ENCODE results near the gene CALR3. TPM values are rescaled to one million over a fixed set of nuclear protein-coding genes. Genes with fewer than 3 reads are reported as not detected.

The CALR3 gene
- total RNA-seq, 3 donors from 2014 or later, result not detected

DNA sequence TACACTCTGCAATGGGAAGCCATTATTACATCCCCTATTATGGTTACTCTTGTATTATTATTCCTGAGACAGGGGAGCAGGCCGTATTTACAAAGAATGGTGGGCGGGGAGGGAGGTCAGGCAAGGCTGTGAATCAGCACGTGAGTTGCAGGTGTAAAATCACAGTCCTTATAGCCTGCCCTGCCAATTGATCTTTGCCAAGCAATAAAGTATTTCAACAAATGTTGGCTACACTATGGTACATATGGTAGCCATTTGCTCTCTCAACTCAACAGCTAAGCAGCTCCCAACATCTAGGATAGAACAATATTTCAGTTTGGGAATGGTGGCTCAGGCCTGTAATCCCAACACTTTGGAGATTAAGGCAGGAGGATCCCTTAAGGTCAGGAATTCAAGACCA lies 36.3 kb downstream of the CALR3 start:
- ATAC-seq (no peak), DNase-seq (no peak)
- no peaks in the 10 kb centered on the region for H3K9me3 ChIP-seq
- no peak overlapping the region for H3K4me3 ChIP-seq
- peaks cover 32% of the 10 kb centered on the region for H3K4me1 ChIP-seq (ENCODE audit: low read depth)
- H3K36me3 ChIP-seq (ENCODE audit: low read depth), result no peaks in the 10 kb centered on the region
- TF ChIP-seq, protein P1, sequence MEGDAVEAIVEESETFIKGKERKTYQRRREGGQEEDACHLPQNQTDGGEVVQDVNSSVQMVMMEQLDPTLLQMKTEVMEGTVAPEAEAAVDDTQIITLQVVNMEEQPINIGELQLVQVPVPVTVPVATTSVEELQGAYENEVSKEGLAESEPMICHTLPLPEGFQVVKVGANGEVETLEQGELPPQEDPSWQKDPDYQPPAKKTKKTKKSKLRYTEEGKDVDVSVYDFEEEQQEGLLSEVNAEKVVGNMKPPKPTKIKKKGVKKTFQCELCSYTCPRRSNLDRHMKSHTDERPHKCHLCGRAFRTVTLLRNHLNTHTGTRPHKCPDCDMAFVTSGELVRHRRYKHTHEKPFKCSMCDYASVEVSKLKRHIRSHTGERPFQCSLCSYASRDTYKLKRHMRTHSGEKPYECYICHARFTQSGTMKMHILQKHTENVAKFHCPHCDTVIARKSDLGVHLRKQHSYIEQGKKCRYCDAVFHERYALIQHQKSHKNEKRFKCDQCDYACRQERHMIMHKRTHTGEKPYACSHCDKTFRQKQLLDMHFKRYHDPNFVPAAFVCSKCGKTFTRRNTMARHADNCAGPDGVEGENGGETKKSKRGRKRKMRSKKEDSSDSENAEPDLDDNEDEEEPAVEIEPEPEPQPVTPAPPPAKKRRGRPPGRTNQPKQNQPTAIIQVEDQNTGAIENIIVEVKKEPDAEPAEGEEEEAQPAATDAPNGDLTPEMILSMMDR (IDR thresholded peaks at IDR 0.05), result no peak
- intact Hi-C loops (cut with DNase I, micrococcal nuclease), result no loop called here

DNA sequence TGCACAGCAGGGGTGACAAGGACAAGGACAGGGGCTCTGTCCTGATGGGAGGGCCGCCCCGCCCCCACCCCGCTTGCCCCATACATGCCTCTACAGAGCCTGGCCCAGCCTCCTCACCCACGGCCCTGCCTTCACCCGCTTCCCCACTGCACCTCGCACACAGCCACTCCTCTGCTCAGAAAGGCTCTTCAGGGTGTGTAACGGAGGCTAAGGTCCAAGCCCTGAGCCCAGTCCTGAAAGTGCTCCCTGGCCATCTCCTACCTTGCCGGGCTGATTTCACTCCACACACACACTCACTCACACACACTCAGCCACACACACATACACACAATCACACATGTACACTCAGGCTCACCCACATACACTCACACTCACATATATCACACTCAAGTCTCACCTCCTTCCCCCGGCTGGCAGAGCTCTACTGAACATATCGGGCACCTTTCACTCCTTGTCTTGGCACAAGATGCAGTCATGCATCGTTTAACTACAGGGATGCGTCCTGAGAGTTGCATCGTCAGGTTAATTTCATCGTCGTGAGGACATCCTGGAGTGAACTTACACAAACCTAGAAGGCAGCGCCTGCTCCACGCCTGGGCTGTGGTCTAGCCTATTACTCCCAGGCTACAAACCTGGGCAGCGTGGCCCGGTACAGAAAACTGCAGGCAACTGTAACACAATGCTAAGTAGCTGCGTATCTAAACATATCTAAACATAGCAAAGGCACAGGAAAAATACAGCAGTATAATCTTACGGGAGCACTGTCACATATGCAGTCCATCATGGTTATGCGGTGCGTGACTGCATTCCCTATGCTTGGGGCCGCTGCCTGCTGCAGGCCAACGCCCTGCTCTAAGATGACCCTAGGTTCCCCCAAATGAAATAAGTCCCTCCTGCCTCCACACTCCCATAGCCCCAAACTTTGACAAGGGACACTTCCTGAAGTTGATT lies 37.3 kb downstream of the CALR3 start:
- no peaks in the 10 kb centered on the region for H3K36me3 ChIP-seq (ENCODE audit: low read depth)
- TF ChIP-seq, protein P1 (IDR thresholded peaks at IDR 0.05), result no peak
- intact Hi-C loops (cut with DNase I, micrococcal nuclease), result no loop called here
- ATAC-seq, result peak; percentile 70
- H3K4me3 ChIP-seq, result no peak overlapping the region
- no peaks in the 10 kb centered on the region for H3K9me3 ChIP-seq
- DNase-seq, result no peak
- H3K4me1 ChIP-seq (ENCODE audit: low read depth), result peaks cover 29% of the 10 kb centered on the region

DNA sequence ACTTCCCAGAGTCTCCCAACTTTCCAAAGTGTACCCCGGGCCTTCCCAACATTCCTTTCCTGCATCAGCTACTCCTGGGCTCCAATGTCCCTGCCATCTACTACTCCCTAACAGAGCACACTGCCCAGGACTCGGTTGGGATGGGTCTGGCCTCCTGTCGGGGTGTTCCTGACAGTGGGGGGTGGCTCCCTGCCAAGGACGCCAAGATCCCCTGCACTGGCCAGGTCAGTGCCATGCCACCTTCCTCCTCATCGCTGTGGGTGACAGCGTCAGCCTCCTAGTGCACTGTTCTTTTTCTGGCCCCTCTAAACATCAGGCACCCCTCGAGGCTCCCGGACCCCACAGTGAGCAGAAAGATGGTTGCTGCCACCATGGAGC lies 38.0 kb downstream of the CALR3 start:
- intact Hi-C loops (cut with DNase I, micrococcal nuclease), result no loop called here
- TF ChIP-seq, protein P1 (IDR thresholded peaks at IDR 0.05), result no peak
- Histone ChIP-seq H3K4me1 (ENCODE audit: low read depth) (peaks cover 26% of the 10 kb centered on the region), H3K9me3 (no peaks in the 10 kb centered on the region), H3K4me3 (no peak overlapping the region), H3K36me3 (ENCODE audit: low read depth) (no peaks in the 10 kb centered on the region)
- ATAC-seq, result no peak
- no peak for DNase-seq

DNA sequence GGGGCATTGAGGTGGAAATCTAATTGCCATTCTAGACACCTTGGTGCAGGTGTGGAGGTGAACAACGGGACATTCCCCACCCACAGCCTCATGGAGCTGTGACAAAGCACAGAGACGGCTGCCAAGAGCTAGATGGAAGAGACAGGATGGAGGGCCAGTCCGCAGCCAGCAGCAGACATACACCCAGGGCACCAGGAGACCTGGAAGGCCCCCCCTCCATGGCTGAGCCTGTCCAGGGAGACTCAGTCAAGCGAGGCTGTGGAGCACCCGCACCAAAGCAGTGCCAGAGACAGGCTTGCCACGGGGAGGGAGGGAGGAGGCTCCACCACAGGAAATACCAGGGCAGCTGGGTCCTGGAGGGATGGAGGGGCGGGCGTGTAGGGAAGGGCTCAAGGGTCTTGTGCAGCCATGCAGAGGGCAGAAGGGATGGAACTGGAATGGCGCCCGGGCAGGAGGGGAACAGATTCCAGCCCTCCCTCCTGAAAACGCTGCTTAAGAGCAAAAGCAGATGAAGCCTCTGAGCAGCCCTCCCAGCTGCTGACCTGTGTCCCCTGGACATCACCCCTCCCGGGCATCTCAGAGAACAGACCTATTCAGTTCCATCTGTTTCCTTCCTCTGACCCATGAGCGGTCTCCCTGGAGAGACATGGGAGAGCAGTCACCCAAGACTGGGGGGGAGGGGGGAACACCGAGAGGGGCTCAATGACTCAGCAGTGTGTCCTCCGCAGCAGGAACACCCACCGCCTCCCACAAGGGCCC lies 38.6 kb downstream of the CALR3 start:
- H3K4me1 ChIP-seq (ENCODE audit: low read depth), result peaks cover 26% of the 10 kb centered on the region
- intact Hi-C loops (cut with DNase I, micrococcal nuclease), result no loop called here
- H3K36me3 ChIP-seq (ENCODE audit: low read depth), result no peaks in the 10 kb centered on the region
- ATAC-seq (peak; percentile 31), DNase-seq (no peak)
- no peaks in the 10 kb centered on the region for H3K9me3 ChIP-seq
- TF ChIP-seq, protein P1 (IDR thresholded peaks at IDR 0.05), result no peak
- no peak overlapping the region for H3K4me3 ChIP-seq

DNA sequence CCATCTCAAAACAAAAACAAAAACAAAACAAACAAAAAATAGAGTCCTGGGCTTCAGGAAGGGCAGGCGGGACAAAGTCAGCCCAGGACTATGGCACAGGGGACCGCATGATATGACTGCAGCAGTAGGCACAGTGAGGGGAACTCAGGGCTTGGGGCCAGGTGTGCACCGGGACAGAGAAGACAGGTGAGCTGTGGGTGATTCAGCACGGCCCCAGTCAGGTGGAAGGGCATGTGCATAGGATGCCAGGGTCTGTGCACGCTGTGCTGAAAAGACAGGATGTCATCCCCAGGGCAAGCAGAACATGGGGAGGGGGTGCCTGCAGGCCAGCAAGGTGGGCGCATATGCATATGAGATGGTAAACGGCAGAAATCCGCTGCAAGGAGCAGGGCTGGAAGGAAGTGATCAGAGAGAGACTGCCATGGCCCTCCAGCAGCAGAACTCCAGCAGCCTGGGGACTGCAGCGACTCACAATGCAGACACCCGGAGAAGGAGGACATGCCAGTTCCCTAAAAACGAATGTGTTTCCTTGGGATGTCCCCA lies 39.2 kb downstream of the CALR3 start:
- ATAC-seq (no peak), DNase-seq (no peak)
- Histone ChIP-seq H3K4me1 (ENCODE audit: low read depth) (peaks cover 26% of the 10 kb centered on the region), H3K9me3 (no peaks in the 10 kb centered on the region), H3K36me3 (ENCODE audit: low read depth) (no peaks in the 10 kb centered on the region), H3K4me3 (no peak overlapping the region)
- TF ChIP-seq, protein P1 (IDR thresholded peaks at IDR 0.05), result no peak
- intact Hi-C loops (cut with DNase I, micrococcal nuclease), result no loop called here

Measured in mucosa of descending colon (tissue), 3 donors.